Stimulated activated effector memory CD8-positive, alpha-beta T cell treated with anti-CD3 and anti-CD28 coated beads, Interleukin-12 subunit alpha, Interleukin-12 subunit beta, amount 100 ng/mL, for 72 hours (primary cell): ENCODE measurements around the gene FUOM.

Experiments used
- ATAC-seq: fragments of 150-1000 bp; cut with Tn5 transposase; 2 replicates; pipeline ENCODE4 v1.10.0; 2021
- DNase-seq, 2 donors: peaks; one replicate each; pipeline ENCODE4 v3.0.0; 2021 to 2022; ENCODE audit warnings: low spot score in 2 of 2
- H3K27ac Mint-ChIP-seq: one replicate; pipeline ENCODE4 v1.8.0; 2022; ENCODE audit warnings: mild to moderate bottlenecking, mixed read lengths
- H3K36me3 Mint-ChIP-seq: one replicate; pipeline ENCODE4 v1.8.0; 2022; ENCODE audit warnings: mild to moderate bottlenecking, mixed read lengths
- H3K4me1 Mint-ChIP-seq: one replicate; pipeline ENCODE4 v1.8.0; 2022; ENCODE audit warnings: mixed read lengths
- H3K4me3 Mint-ChIP-seq: one replicate; pipeline ENCODE4 v1.8.0; 2022; ENCODE audit warnings: mild to moderate bottlenecking, mixed read lengths
- H3K9me3 Mint-ChIP-seq: one replicate; pipeline ENCODE4 v1.8.0; 2022; ENCODE audit warnings: mixed read lengths

The FUOM gene

GRCh38 chr10:133364645-133365431 lies 7.0 kb upstream of the FUOM start:
- H3K4me1 Mint-ChIP-seq, result peaks cover 12% of the 10 kb centered on the region
- H3K36me3 Mint-ChIP-seq, result peaks cover 47% of the 10 kb centered on the region
- H3K4me3 Mint-ChIP-seq, result no peak overlapping the region
- DNase-seq (no peak), ATAC-seq (no peak)
- no peak overlapping the region for H3K27ac Mint-ChIP-seq
- no peaks in the 10 kb centered on the region for H3K9me3 Mint-ChIP-seq

DNA sequence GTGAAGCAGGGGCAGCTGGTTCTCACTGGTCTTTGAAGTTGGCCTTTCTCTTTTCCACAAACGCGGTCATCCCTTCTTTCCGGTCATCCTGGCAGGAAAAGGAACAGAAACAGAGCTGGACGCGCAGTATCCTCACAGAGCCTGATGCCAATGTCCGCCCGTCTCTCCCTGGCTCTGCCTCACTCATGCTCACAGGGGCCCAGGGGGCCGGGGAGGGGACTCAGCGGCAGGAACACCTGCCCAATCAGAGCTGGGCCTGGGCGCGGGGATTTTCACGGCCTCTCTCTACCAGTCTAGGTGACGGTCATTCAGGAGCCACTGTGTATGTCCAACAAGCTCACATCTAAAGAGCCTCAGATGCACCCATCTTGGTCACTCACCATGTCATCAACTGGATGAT lies 5.0 kb upstream of the FUOM start:
- DNase-seq (no peak), ATAC-seq (no peak)
- Mint-ChIP-seq H3K36me3 (peaks cover 31% of the 10 kb centered on the region), H3K4me3 (no peak overlapping the region), H3K9me3 (no peaks in the 10 kb centered on the region), H3K27ac (no peak overlapping the region), H3K4me1 (peaks cover 12% of the 10 kb centered on the region)

GRCh38 chr10:133361773-133362441 lies 4.1 kb upstream of the FUOM start:
- Mint-ChIP-seq H3K36me3 (peaks cover 28% of the 10 kb centered on the region), H3K27ac (peak overlapping the region; percentile 68), H3K4me3 (peak overlapping the region; percentile 18), H3K4me1 (peaks cover 12% of the 10 kb centered on the region), H3K9me3 (no peaks in the 10 kb centered on the region)
- ATAC-seq, result no peak
- DNase-seq, result no peak

DNA sequence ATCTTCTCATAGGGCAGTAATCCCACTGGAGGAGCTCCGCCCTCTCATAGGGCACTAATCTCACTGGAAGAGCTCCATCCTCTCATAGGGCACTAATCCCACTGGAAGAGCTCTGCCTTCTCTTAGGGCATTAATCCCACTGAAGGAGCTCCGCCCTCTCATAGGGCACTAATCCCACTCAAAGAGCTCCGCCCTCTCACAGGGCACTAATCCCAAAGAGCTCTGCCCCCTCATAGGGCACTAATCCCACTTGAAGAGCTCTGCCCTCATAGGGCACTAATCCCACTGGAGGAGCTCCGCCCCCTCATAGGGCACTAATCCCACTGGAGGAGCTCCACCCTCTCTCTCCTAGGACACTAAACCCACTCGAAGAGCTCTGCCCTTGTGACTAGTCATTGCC lies 3.4 kb upstream of the FUOM start:
- no peak for ATAC-seq

DNA sequence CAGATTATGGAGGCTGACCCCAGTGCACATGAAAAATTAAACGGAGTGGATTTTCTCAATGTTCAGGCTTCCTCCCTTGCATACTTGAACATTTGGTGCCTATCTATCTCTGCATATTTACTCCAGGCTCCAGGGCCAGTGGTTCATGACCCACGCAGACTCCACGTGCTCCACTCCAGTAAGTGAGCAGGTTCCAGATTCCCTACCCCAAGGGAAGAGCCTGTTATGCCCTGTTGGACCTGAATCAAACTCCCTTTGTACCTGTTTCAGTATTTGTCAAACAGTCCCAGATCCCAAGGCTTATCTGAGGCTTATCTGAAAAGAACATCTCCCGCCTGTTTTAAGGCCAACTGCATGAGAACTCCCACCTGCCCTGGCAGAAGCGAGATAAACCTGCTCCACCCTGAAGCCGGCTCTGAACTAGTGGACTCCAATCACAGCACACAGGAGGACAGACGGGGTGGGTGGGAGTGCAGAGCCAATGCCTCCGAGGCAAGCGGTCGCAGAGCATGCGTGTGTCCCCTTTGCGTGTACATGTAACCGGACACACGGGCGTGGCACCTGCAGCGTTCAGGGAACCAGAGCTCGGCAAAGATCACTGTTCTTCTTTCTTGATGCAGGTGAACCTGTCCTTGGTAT lies 2.3 kb upstream of the FUOM start:
- H3K9me3 Mint-ChIP-seq, result no peaks in the 10 kb centered on the region
- peaks cover 28% of the 10 kb centered on the region for H3K36me3 Mint-ChIP-seq
- H3K27ac Mint-ChIP-seq, result no peak overlapping the region
- H3K4me1 Mint-ChIP-seq, result peaks cover 19% of the 10 kb centered on the region
- H3K4me3 Mint-ChIP-seq, result no peak overlapping the region
- ATAC-seq, result no peak
- DNase-seq, result no peak

More for the DNA sequence above, 3.4 kb upstream of the FUOM start:
- Mint-ChIP-seq H3K27ac (peak overlapping the region; percentile 68), H3K9me3 (no peaks in the 10 kb centered on the region), H3K4me1 (peaks cover 14% of the 10 kb centered on the region), H3K36me3 (peaks cover 28% of the 10 kb centered on the region), H3K4me3 (peak overlapping the region; percentile 18)
- DNase-seq, result no peak

DNA sequence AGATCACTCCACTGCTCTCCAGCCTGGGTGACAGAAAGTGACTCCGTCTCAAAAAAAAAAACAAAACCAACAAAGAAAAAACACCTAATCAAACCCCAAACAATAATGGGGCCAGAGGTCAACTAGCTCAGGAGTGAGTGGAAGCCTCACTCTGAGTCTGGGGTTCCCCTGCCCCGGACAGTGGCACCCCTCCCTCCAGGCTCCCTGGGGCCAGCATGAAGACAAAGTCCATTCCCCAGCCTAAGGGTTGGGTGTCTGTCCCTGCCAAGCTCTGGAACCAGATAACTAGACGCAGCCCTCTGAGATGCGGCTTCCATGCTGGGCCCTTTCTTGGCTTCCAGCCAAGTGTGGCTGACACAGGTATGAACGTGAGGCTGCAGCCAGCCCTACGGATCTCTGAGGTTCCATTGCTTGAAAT lies 1.7 kb upstream of the FUOM start:
- Mint-ChIP-seq H3K4me3 (no peak overlapping the region), H3K36me3 (peaks cover 24% of the 10 kb centered on the region), H3K9me3 (no peaks in the 10 kb centered on the region), H3K27ac (no peak overlapping the region), H3K4me1 (peaks cover 19% of the 10 kb centered on the region)
- ATAC-seq (no peak), DNase-seq (no peak)

GRCh38 chr10:133358925-133359310 lies 1.1 kb upstream of the FUOM start:
- Mint-ChIP-seq H3K27ac (no peak overlapping the region), H3K36me3 (peaks cover 18% of the 10 kb centered on the region), H3K4me1 (peaks cover 19% of the 10 kb centered on the region), H3K9me3 (no peaks in the 10 kb centered on the region), H3K4me3 (no peak overlapping the region)
- ATAC-seq (no peak), DNase-seq (no peak)

GRCh38 chr10:133358162-133358924 lies 524 bp upstream of the FUOM start:
- H3K27ac Mint-ChIP-seq, result no peak overlapping the region
- H3K4me1 Mint-ChIP-seq, result peaks cover 19% of the 10 kb centered on the region
- peak overlapping the region; percentile 64 for H3K4me3 Mint-ChIP-seq
- ATAC-seq (peak; percentile 2), DNase-seq (no peak)
- no peaks in the 10 kb centered on the region for H3K9me3 Mint-ChIP-seq
- peaks cover 15% of the 10 kb centered on the region for H3K36me3 Mint-ChIP-seq

DNA sequence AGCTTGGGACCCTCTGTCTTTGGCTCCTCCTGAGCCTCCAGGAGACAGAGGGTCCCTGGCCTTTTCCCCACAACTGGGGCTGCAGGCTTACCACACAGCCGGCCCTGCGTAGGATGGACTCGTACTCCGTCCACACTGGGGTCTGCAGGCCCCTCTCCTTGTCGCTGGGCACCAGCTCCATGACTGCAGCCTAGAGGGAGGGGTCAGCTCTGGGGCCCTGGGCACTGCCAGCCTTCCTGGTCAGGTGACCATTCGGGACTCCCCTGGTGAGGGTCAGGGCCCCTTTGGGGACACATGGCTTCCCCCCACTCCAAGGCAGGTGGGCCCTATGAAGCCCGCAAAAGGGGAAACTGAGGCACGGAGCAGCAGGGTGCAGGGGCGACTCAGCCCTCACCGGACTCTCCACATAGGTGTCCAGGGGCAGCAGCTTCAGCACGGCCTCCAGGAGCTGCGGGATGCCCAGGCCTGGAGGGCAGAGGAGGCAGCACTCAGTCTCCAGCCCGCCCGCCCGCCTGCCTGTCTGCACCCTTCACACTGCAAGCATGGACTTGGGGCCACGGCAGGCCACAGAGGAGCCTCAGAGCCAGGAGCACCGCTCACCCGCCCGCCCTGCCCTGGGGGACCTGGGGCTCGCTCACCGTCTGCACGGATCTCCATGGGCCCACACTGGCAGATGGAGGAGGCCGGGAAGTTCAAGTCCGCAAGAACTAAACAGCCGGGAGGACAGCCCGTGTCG lies 1.1 kb downstream of the FUOM start:
- peak overlapping the region; percentile 64 for H3K4me3 Mint-ChIP-seq
- peaks cover 2% of the 10 kb centered on the region for H3K36me3 Mint-ChIP-seq
- DNase-seq, result no peak
- no peak overlapping the region for H3K27ac Mint-ChIP-seq
- ATAC-seq, result no peak
- H3K9me3 Mint-ChIP-seq, result no peaks in the 10 kb centered on the region
- peaks cover 13% of the 10 kb centered on the region for H3K4me1 Mint-ChIP-seq

GRCh38 chr10:133355991-133356390 lies 1.8 kb downstream of the FUOM start:
- peak overlapping the region; percentile 61 for H3K27ac Mint-ChIP-seq
- no peaks in the 10 kb centered on the region for H3K36me3 Mint-ChIP-seq
- H3K4me3 Mint-ChIP-seq, result peak overlapping the region; percentile 64
- ATAC-seq (no peak), DNase-seq (no peak)
- no peaks in the 10 kb centered on the region for H3K9me3 Mint-ChIP-seq
- peaks cover 6% of the 10 kb centered on the region for H3K4me1 Mint-ChIP-seq

GRCh38 chr10:133355266-133355665 lies 2.6 kb downstream of the FUOM start:
- ATAC-seq, result no peak
- Mint-ChIP-seq H3K4me1 (peaks cover 6% of the 10 kb centered on the region), H3K9me3 (no peaks in the 10 kb centered on the region), H3K36me3 (no peaks in the 10 kb centered on the region), H3K4me3 (no peak overlapping the region), H3K27ac (no peak overlapping the region)
- DNase-seq, result no peak

DNA sequence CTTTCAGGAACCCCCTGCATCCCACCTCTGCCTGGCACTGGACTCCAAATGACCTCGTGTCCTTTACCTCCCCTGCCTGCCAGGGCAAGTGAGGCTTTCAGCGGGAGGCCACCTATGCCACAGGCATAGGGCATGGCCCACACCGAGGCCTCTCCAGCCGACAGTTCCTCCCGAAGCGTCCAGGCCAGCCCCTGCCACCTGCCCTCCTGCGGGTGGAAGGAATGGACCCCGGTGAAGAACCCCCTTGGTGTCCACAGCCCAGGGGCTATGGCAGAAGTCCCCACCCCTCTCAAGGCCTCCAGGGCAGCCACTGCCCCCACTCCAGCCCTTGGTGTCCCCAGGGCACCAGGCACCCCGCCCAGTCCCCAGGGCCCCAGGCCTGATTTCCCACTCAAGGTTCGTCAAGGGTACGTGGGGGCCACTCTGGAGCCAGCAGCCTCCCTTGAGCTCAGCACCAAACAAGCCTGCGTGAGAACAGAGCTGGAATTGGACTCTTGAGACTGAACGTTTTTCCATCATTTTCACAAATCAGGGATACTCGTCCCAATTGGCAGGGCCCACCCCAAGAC lies 3.1 kb downstream of the FUOM start:
- Mint-ChIP-seq H3K4me3 (no peak overlapping the region), H3K9me3 (no peaks in the 10 kb centered on the region), H3K36me3 (no peaks in the 10 kb centered on the region), H3K27ac (no peak overlapping the region), H3K4me1 (peaks cover 6% of the 10 kb centered on the region)
- DNase-seq (no peak), ATAC-seq (no peak)

DNA sequence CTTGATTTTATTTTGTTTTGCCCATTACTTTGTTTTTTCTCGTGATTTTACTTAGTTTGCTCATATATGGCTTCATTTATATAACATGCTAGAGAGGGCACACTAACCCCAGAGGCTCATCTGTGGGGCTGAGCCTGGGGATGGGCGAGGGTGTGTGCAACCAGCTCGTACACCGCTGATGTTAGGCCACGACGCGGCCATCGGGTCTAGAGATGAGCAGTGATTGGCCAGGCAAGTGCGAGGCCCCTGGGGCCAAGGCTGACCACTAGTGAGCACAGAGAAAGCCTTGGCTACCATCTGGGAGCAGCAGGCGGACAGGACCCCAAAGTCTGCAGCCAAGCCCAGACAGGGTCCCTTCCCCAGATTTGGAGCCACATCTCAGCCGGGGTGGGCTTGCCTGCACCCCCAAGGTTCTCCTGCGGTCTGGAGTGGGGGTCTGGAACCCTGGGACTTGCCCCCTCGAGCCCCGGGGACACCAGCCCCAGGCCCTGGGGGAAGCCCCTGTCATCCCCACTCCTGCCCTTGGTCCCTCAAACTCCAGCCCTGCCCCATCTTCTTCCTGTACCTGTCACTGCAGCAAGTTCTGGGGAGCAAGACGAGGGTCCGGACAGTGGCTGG lies 3.7 kb downstream of the FUOM start:
- H3K9me3 Mint-ChIP-seq, result no peaks in the 10 kb centered on the region
- H3K27ac Mint-ChIP-seq, result no peak overlapping the region
- ATAC-seq (no peak), DNase-seq (no peak)
- peaks cover 5% of the 10 kb centered on the region for H3K36me3 Mint-ChIP-seq
- H3K4me3 Mint-ChIP-seq, result no peak overlapping the region
- H3K4me1 Mint-ChIP-seq, result peaks cover 10% of the 10 kb centered on the region
